Ishikawa (cell line): ENCODE results near the gene CEP135.

Source experiments
- EGR1 ChIP-seq: IDR thresholded peaks from 2 replicates; pipeline ENCODE4 v1.6.1; 2012
- EP300 ChIP-seq: IDR thresholded peaks from 2 replicates; pipeline ENCODE4 v1.6.1; 2012; ENCODE audit warnings: borderline replicate concordance
- FOXM1 ChIP-seq: IDR thresholded peaks from 2 replicates; pipeline ENCODE4 v1.6.1; 2012; ENCODE audit warnings: low read depth, borderline replicate concordance
- RAD21 ChIP-seq: IDR thresholded peaks from 2 replicates; pipeline ENCODE4 v1.6.1; 2012; ENCODE audit warnings: low read depth
- TAF1 ChIP-seq: IDR thresholded peaks from 2 replicates; pipeline ENCODE4 v1.6.1; 2012; ENCODE audit warnings: low read depth, mild to moderate bottlenecking
- YY1 ChIP-seq: IDR thresholded peaks from 2 replicates; pipeline ENCODE4 v1.6.1; 2012; ENCODE audit warnings: low read depth
- ZBTB7A ChIP-seq: IDR thresholded peaks from 2 replicates; pipeline ENCODE4 v1.6.1; 2012; ENCODE audit warnings: low read depth
- TF ChIP-seq, protein P1 (sequence below): IDR thresholded peaks from 2 replicates; pipeline ENCODE4 v1.6.1; 2012
- TF ChIP-seq, protein P2 (sequence below): IDR thresholded peaks from 2 replicates; pipeline ENCODE4 v1.6.1; 2012; ENCODE audit warnings: low read depth, mild to moderate bottlenecking

DNA sequence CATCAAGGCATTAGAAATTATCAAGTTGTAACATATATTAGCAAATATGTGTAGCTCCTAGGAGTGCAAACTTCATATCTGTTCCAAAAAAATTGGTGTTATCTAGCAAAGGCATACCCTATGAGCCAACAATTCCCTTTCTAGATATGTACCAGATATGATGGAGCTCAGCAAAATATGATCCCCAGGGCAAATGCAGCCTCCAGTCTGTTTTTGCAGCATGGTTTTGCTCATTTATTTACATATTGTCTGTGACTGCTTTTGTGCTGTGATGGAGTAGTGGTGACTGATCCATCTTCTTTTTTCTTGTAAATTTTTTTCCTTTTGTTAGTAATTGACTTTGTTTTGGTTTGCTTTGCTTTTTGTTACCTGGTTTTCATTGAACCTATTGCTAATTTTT lies 41.0 kb downstream of the CEP135 start:
- no peak for TF ChIP-seq ZBTB7A
- TF ChIP-seq YY1: no peak
- no peak for TF ChIP-seq TAF1
- no peak for TF ChIP-seq FOXM1
- TF ChIP-seq, protein P1, sequence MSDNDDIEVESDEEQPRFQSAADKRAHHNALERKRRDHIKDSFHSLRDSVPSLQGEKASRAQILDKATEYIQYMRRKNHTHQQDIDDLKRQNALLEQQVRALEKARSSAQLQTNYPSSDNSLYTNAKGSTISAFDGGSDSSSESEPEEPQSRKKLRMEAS: no peak
- TF ChIP-seq, protein P2, sequence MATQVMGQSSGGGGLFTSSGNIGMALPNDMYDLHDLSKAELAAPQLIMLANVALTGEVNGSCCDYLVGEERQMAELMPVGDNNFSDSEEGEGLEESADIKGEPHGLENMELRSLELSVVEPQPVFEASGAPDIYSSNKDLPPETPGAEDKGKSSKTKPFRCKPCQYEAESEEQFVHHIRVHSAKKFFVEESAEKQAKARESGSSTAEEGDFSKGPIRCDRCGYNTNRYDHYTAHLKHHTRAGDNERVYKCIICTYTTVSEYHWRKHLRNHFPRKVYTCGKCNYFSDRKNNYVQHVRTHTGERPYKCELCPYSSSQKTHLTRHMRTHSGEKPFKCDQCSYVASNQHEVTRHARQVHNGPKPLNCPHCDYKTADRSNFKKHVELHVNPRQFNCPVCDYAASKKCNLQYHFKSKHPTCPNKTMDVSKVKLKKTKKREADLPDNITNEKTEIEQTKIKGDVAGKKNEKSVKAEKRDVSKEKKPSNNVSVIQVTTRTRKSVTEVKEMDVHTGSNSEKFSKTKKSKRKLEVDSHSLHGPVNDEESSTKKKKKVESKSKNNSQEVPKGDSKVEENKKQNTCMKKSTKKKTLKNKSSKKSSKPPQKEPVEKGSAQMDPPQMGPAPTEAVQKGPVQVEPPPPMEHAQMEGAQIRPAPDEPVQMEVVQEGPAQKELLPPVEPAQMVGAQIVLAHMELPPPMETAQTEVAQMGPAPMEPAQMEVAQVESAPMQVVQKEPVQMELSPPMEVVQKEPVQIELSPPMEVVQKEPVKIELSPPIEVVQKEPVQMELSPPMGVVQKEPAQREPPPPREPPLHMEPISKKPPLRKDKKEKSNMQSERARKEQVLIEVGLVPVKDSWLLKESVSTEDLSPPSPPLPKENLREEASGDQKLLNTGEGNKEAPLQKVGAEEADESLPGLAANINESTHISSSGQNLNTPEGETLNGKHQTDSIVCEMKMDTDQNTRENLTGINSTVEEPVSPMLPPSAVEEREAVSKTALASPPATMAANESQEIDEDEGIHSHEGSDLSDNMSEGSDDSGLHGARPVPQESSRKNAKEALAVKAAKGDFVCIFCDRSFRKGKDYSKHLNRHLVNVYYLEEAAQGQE: no peak
- TF ChIP-seq EGR1: no peak
- TF ChIP-seq EP300: no peak
- TF ChIP-seq RAD21: no peak
